Measurements from ENCODE around the gene ALPP.
A peak's percentile ranks its signal among the peaks of the same experiment; 100 is the strongest.
"Not testable (repeated sequence)": the region's sequence is repeated elsewhere in the genome, so short reads cannot be mapped to it uniquely, and the experiment has no call there.

The ALPP gene

GRCh38 chr2:232336981-232337720 lies 41.4 kb upstream of the ALPP start:
- no peak overlapping the region for H3K4me3 ChIP-seq (ENCODE audit: low read depth, low read length)
- in situ Hi-C loops (cut with HindIII; ENCODE audit: low pct_ligation_motif_present, low sequenced_read_pairs), result no loop called here
- H3K36me3 ChIP-seq (replicated peaks), result no peaks in the 10 kb centered on the region
- TF ChIP-seq CTCF (IDR thresholded peaks at IDR 0.05; ENCODE audit: low read depth, low read length, missing control alignments), result no peak
- DNase-seq, result no peak
- no peaks in the 10 kb centered on the region for H3K27me3 ChIP-seq (replicated peaks)
- no peak overlapping the region for H3K27ac ChIP-seq

- H3K36me3 ChIP-seq (replicated peaks); H3K27me3 ChIP-seq (replicated peaks); DNase-seq; H3K4me3 ChIP-seq (ENCODE audit: low read depth, low read length); H3K27ac ChIP-seq; in situ Hi-C loops (cut with HindIII; ENCODE audit: low pct_ligation_motif_present, low sequenced_read_pairs): not testable (repeated sequence)
These were observed 40.3 kb upstream of the ALPP start for GRCh38 chr2:232338094-232338758.

GRCh38 chr2:232338759-232339106 lies 39.8 kb upstream of the ALPP start:
- Histone ChIP-seq H3K27ac (no peak overlapping the region), H3K4me3 (ENCODE audit: low read depth, low read length) (no peak overlapping the region), H3K36me3 (replicated peaks) (no peaks in the 10 kb centered on the region), H3K27me3 (replicated peaks) (no peaks in the 10 kb centered on the region)
- in situ Hi-C loops (cut with HindIII; ENCODE audit: low pct_ligation_motif_present, low sequenced_read_pairs), result no loop called here
- DNase-seq, result no peak
- TF ChIP-seq CTCF (IDR thresholded peaks at IDR 0.05; ENCODE audit: low read depth, low read length, missing control alignments), result no peak

GRCh38 chr2:232339121-232340081 lies 39.1 kb upstream of the ALPP start:
- in situ Hi-C loops (cut with HindIII; ENCODE audit: low pct_ligation_motif_present, low sequenced_read_pairs), result no loop called here
- Histone ChIP-seq H3K27me3 (replicated peaks) (no peaks in the 10 kb centered on the region), H3K4me3 (ENCODE audit: low read depth, low read length) (no peak overlapping the region), H3K27ac (no peak overlapping the region), H3K36me3 (replicated peaks) (no peaks in the 10 kb centered on the region)
- no peak for DNase-seq
- TF ChIP-seq CTCF (IDR thresholded peaks at IDR 0.05; ENCODE audit: low read depth, low read length, missing control alignments), result peak; percentile 37

GRCh38 chr2:232340171-232340935 lies 38.2 kb upstream of the ALPP start:
- Histone ChIP-seq H3K27ac (no peak overlapping the region), H3K4me3 (ENCODE audit: low read depth, low read length) (no peak overlapping the region), H3K27me3 (replicated peaks) (no peaks in the 10 kb centered on the region), H3K36me3 (replicated peaks) (no peaks in the 10 kb centered on the region)
- in situ Hi-C loops (cut with HindIII; ENCODE audit: low pct_ligation_motif_present, low sequenced_read_pairs), result no loop called here
- DNase-seq, result no peak
- no peak for TF ChIP-seq CTCF (IDR thresholded peaks at IDR 0.05; ENCODE audit: low read depth, low read length, missing control alignments)

Measured in brain microvascular endothelial cell (primary cell).